IMR-90 (cell line): ENCODE data around the gene MADD. TPM values are rescaled to one million over a fixed set of nuclear protein-coding genes. Genes with fewer than 3 reads are reported as not detected.

Experiments used
- ATAC-seq: fragments of 200-7000 bp; cut with Tn5 transposase; 2 replicates; pipeline ENCODE4 v1.9.1; 2020; ENCODE audit warnings: low read depth, mild to moderate bottlenecking, moderate library complexity
- Bru-seq: library from RNA; stranded (reverse); fragments of 400-500 nt; gene quantifications from one replicate; lab custom pipeline; 2021; lab: Mats Ljungman, UMichigan
- BruChase-seq, 2 experiments: library from RNA; stranded (reverse); fragments of 400-500 nt; gene quantifications; one replicate each; lab custom pipeline; 2021; lab: Mats Ljungman, UMichigan
- BruUV-seq: library from RNA; stranded (reverse); fragments of 400-500 nt; replicated peaks from 2 replicates; lab custom pipeline; 2021; lab: Mats Ljungman, UMichigan
- CTCF ChIA-PET: fragments of 300-600 bp; formaldehyde crosslinking; extraction: SDS; loops from one replicate; lab custom pipeline; 2021; ENCODE audit warnings: antibody characterized with exemption; lab: Yijun Ruan, JAX
- POLR2A ChIA-PET: fragments of 300-600 bp; sonication (Branson Sonifier 250); formaldehyde crosslinking; loops from one replicate; lab custom pipeline; 2022; ENCODE audit warnings: antibody characterized with exemption; ENCODE audit not compliant: unreplicated experiment; lab: Charles Lee
- DNase-seq: peaks from one replicate; pipeline ENCODE4 v3.0.0; 2013
- H2AFZ ChIP-seq: replicated peaks from 2 replicates; pipeline ENCODE3; 2013; ENCODE audit warnings: low read length, mild to moderate bottlenecking; ENCODE audit not compliant: poor library complexity
- H2AK5ac ChIP-seq: 2 replicates; pipeline ENCODE4 v1.6.1; 2013; ENCODE audit warnings: low read depth, low read length, inconsistent platforms
- H2AK9ac ChIP-seq: replicated peaks from 2 replicates; pipeline ENCODE3; 2013; ENCODE audit warnings: mild to moderate bottlenecking, low read depth, low read length, moderate library complexity; ENCODE audit not compliant: poor library complexity
- H2BK120ac ChIP-seq: 2 replicates; pipeline ENCODE4 v1.6.1; 2013; ENCODE audit warnings: low read depth, low read length, inconsistent platforms
- H2BK15ac ChIP-seq: 3 replicates; pipeline ENCODE4 v1.6.1; 2013; ENCODE audit warnings: low read depth, low read length, inconsistent platforms
- H2BK20ac ChIP-seq: 2 replicates; pipeline ENCODE4 v1.6.1; 2013; ENCODE audit warnings: low read depth, mild to moderate bottlenecking, inconsistent platforms, low read length, moderate library complexity
- H2BK5ac ChIP-seq: 2 replicates; pipeline ENCODE4 v1.6.1; 2013; ENCODE audit warnings: mild to moderate bottlenecking, low read depth, low read length, inconsistent platforms; ENCODE audit not compliant: poor library complexity, severe bottlenecking
- H3K14ac ChIP-seq: replicated peaks from 2 replicates; pipeline ENCODE4 v1.6.1; 2013; ENCODE audit warnings: low read depth, low read length, inconsistent platforms
- H3K18ac ChIP-seq: 2 replicates; pipeline ENCODE4 v1.6.1; 2013; ENCODE audit warnings: low read depth, low read length, control low read depth
- H3K23ac ChIP-seq: 2 replicates; pipeline ENCODE4 v1.6.1; 2013; ENCODE audit warnings: low read depth, low read length, inconsistent platforms
- H3K27ac ChIP-seq: 2 replicates; pipeline ENCODE4 v1.5.1; 2013; ENCODE audit warnings: mild to moderate bottlenecking, control low read depth, low read length; ENCODE audit not compliant: insufficient read depth
- H3K27me3 ChIP-seq: 2 replicates; pipeline ENCODE4 v1.6.1; 2013; ENCODE audit warnings: low read length; ENCODE audit not compliant: control insufficient read depth, insufficient read depth
- H3K36me3 ChIP-seq: 2 replicates; pipeline ENCODE4 v1.6.1; 2013; ENCODE audit warnings: low read length, mixed read lengths; ENCODE audit not compliant: control insufficient read depth, insufficient read depth
- H3K4ac ChIP-seq: 2 replicates; pipeline ENCODE4 v1.6.1; 2013; ENCODE audit warnings: low read depth, low read length, inconsistent platforms
- H3K4me1 ChIP-seq: 2 replicates; pipeline ENCODE4 v1.6.1; 2013; ENCODE audit warnings: low read length, mixed read lengths; ENCODE audit not compliant: control insufficient read depth, insufficient read depth
- H3K4me2 ChIP-seq: 2 replicates; pipeline ENCODE4 v1.6.1; 2013; ENCODE audit warnings: low read depth, mild to moderate bottlenecking, control low read depth, low read length, moderate library complexity
- H3K4me3 ChIP-seq: 2 replicates; pipeline ENCODE4 v1.5.1; 2013; ENCODE audit warnings: low read depth, mild to moderate bottlenecking, control low read depth, low read length, moderate library complexity; ENCODE audit not compliant: insufficient read depth
- H3K56ac ChIP-seq: 2 replicates; pipeline ENCODE4 v1.6.1; 2013; ENCODE audit warnings: low read length, inconsistent platforms; ENCODE audit not compliant: insufficient read depth; ENCODE audit errors: extremely low read depth
- H3K79me1 ChIP-seq, 2 experiments: 2 replicates each; pipeline ENCODE4 v1.6.1; 2013; ENCODE audit warnings: low read length in 2 of 2, inconsistent platforms in 1 of 2, low read depth in 1 of 2
- H3K9ac ChIP-seq: 2 replicates; pipeline ENCODE4 v1.6.1; 2013; ENCODE audit warnings: low read depth, low read length, control low read depth
- H3K9me1 ChIP-seq: 2 replicates; pipeline ENCODE4 v1.6.1; 2013; ENCODE audit warnings: low read length, inconsistent platforms; ENCODE audit not compliant: insufficient read depth
- H3K9me3 ChIP-seq: 2 replicates; pipeline ENCODE4 v1.6.1; 2013; ENCODE audit warnings: low read length; ENCODE audit not compliant: control insufficient read depth, insufficient read depth
- H4K20me1 ChIP-seq: 2 replicates; pipeline ENCODE4 v1.6.1; 2013; ENCODE audit warnings: low read length, inconsistent platforms; ENCODE audit not compliant: insufficient read depth
- H4K5ac ChIP-seq: 2 replicates; pipeline ENCODE4 v1.6.1; 2013; ENCODE audit warnings: mild to moderate bottlenecking, low read depth, low read length, control low read depth
- H4K8ac ChIP-seq, 2 experiments: 2 replicates each; pipeline ENCODE4 v1.6.1; 2013; ENCODE audit warnings: low read depth in 2 of 2, low read length in 2 of 2, control low read depth in 1 of 2, inconsistent platforms in 1 of 2
- H4K91ac ChIP-seq: 2 replicates; pipeline ENCODE4 v1.6.1; 2013; ENCODE audit warnings: low read depth, low read length, inconsistent platforms; ENCODE audit not compliant: insufficient read depth
- BHLHE40 ChIP-seq: fragments of 150-350 bp; IDR thresholded peaks from 2 replicates; pipeline ENCODE4 v1.6.1; 2016; ENCODE audit warnings: mild to moderate bottlenecking, low read depth, low read length
- MAZ ChIP-seq: IDR thresholded peaks from 2 replicates; pipeline ENCODE4 v1.6.1; 2012; ENCODE audit warnings: low read depth, mild to moderate bottlenecking, low read length, improper control_type of control experiment, moderate library complexity, borderline replicate concordance
- POLR2A ChIP-seq: IDR thresholded peaks from 2 replicates; pipeline ENCODE4 v1.6.1; 2012; ENCODE audit warnings: mild to moderate bottlenecking, low read depth, low read length
- RAD21 ChIP-seq: IDR thresholded peaks from 2 replicates; pipeline ENCODE4 v1.6.1; 2012; ENCODE audit warnings: low read length, improper control_type of control experiment
- WGBS, 2 experiments: methylation state at CpG; one replicate each; pipeline versions ENCODE4 v1.1.5 to v1.1.7; 2013; ENCODE audit warnings: missing lambda C conversion rate in 2 of 2; ENCODE audit not compliant: insufficient read length in 1 of 2; ENCODE audit errors: extremely low coverage in 2 of 2; 5-methylcytosine and 5-hydroxymethylcytosine counted together
- dilution Hi-C: fragments of 300-500 bp; cut with HindIII; formaldehyde crosslinking; loops from one replicate; pipeline ENCODE4 v1.14.3; 2018; ENCODE audit warnings: low sequenced_read_pairs; ENCODE audit not compliant: unreplicated experiment
- in situ Hi-C: fragments of 300-500 bp; cut with MboI; formaldehyde crosslinking; loops from 3 replicates; pipeline ENCODE4 v1.14.3; 2019; ENCODE audit warnings: low sequenced_read_pairs, inconsistent platforms, mixed read lengths
- intact Hi-C: fragments of 100-400 bp; cut with micrococcal nuclease; formaldehyde crosslinking; loops from 2 replicates; pipeline ENCODE4 v1.10.0; 2022
- long read RNA-seq: library from polyadenylated mRNA; unstranded; transcript quantifications from one replicate; pipeline ENCODE4 v2.0.0, GENCODE V29; 2021; ENCODE audit not compliant: unreplicated experiment
- polyA plus RNA-seq, 3 experiments: library from polyadenylated mRNA; depleted of rRNA; stranded (reverse); fragments of >200 nt; gene quantifications; 2 replicates each; pipeline ENCODE4 v1.2.3, GENCODE V29; 2012; ENCODE audit warnings: low replicate concordance in 1 of 3
- total RNA-seq: library from RNA; depleted of rRNA; stranded (reverse); fragments of >200 nt; gene quantifications from 2 replicates; pipeline ENCODE4 v1.2.3, GENCODE V29; 2012; rRNA removed

MADD gene
- total RNA-seq (11.1 and 13.3 TPM in 2 replicates), polyA plus RNA-seq (2012; rRNA removed) (16.4 and 17.3 TPM in 2 replicates), Bru-seq, nascent RNA (percentile 66 among the genes with signal in this experiment), BruChase-seq, experiment 1, labeled RNA remaining after a 6-hour chase (percentile 73 among the genes with signal in this experiment), BruChase-seq, experiment 2, labeled RNA remaining after a 2-hour chase (percentile 72 among the genes with signal in this experiment)
- 11.8 and 13.6 TPM in 2 replicates for polyA plus RNA-seq (2012; cell fraction: cytosol; rRNA removed)
- polyA plus RNA-seq (2012; cell fraction: nucleus; rRNA removed; ENCODE audit: low replicate concordance), result 45.5 and 53.1 TPM in 2 replicates
- long read RNA-seq, partial matches to known transcripts, result 5 of 10 reads
- long read RNA-seq, other reads (novel, unspliced or antisense), result 5 of 10 reads

DNA sequence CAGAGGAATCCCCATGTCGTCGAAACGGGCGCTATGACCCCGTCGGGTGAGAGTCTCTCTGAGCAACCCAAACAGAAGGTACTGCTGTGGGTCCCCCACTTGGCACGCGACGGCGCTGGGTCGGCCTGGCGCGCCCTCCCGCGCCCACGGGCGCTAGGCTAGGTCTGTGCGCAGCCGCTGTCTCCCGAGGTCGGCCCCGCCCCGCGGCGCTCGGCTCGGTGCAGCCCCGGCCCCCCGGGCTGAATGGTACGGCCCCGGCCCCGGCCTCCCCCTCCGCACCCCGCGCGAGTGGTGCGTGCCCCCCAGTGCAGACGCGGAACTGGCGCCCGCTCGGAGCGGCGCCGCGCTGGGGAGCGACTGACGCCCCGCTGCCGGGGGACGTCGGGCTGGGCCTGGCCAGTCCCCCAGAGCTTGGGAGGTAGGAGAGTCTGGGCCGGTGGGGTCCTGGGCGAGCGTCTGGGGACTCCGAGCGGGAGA, at the start of gene MADD:
Gene MADD (plus strand): TSS at position 305 of the 477 bp plus-strand sequence.
- H3K27me3 ChIP-seq, result no peaks in the 10 kb centered on the region
- peak within 1 kb of the TSS; percentile 99 for H3K27ac ChIP-seq
- ChIA-PET POLR2A (no interaction called here), CTCF (interaction anchor here (1.1 kb wide), 1 partner anchor 11 kb away, joined by 4 read pairs; no protein-coding TSS in a partner anchor)
- dilution Hi-C loops, result no loop called here
- H3K79me1 ChIP-seq, result peaks cover 19 to 53% of the 10 kb centered on the region in 2 experiments
- peak within 1 kb of the TSS; percentile 60 for H2AK5ac ChIP-seq
- H3K4me2 ChIP-seq, result peak within 1 kb of the TSS; percentile 97
- H3K9me3 ChIP-seq, result no peaks in the 10 kb centered on the region
- H3K9ac ChIP-seq, result peak within 1 kb of the TSS; percentile 95
- peaks cover 40% of the 10 kb centered on the region for H4K20me1 ChIP-seq
- peak within 1 kb of the TSS; percentile 82 for H3K56ac ChIP-seq
- peak; percentile 91 for ATAC-seq
- TF ChIP-seq POLR2A (peak; percentile 68), MAZ (peak; percentile 57; the same call in 1 of the 2 replicates), BHLHE40 (peak; percentile 85), RAD21 (no peak)
- peaks cover 18% of the 10 kb centered on the region for H3K4me1 ChIP-seq
- peak within 1 kb of the TSS; percentile 84; the same call in 2 of the 3 replicates for H2BK15ac ChIP-seq
- H4K91ac ChIP-seq, result peak within 1 kb of the TSS; percentile 96
- intact Hi-C loops, result loop anchor here (2.0 to 5.0 kb wide), 2 partner anchors 37 to 85 kb away; no protein-coding TSS in a partner anchor
- 0% methylated on average over 3 of the region's 57 CpGs; no CpG with 5 or more reads in 1 of the 2 experiments for WGBS, 2 experiments
- H2BK5ac ChIP-seq, result peak within 1 kb of the TSS; percentile 94
- peak within 1 kb of the TSS; percentile 97 for H3K23ac ChIP-seq
- peak within 1 kb of the TSS; percentile 98 for H3K18ac ChIP-seq
- peak within 1 kb of the TSS; percentile 89 for H3K4me3 ChIP-seq
- DNase-seq, result peak; percentile 78
- peak within 1 kb of the TSS; percentile 96 for H4K8ac ChIP-seq
- H2BK20ac ChIP-seq, result peak within 1 kb of the TSS; percentile 76
- H2AK9ac ChIP-seq, result peak within 1 kb of the TSS; percentile 94
- H3K36me3 ChIP-seq, result peaks cover 4% of the 10 kb centered on the region; the same call in 1 of the 2 replicates
- H4K5ac ChIP-seq, result peak within 1 kb of the TSS; percentile 97
- BruUV-seq, result no TSS peak
- peak within 1 kb of the TSS; percentile 90 for H2BK120ac ChIP-seq
- peak within 1 kb of the TSS; percentile 99 for H3K14ac ChIP-seq
- H3K4ac ChIP-seq, result peak within 1 kb of the TSS; percentile 99
- in situ Hi-C loops, result no loop called here
- H3K9me1 ChIP-seq, result peaks cover 26% of the 10 kb centered on the region
- H2AFZ ChIP-seq, result peak within 1 kb of the TSS; percentile 96
